HG03064 (cell line): ENCODE results near the gene TMEM53.

Experiments
- ATAC-seq: cut with Tn5 transposase; IDR thresholded peaks from one replicate; pipeline ENCODE4 v1.9.1; 2021; ENCODE audit warnings: low read depth; ENCODE audit not compliant: unreplicated experiment

Gene TMEM53

DNA sequence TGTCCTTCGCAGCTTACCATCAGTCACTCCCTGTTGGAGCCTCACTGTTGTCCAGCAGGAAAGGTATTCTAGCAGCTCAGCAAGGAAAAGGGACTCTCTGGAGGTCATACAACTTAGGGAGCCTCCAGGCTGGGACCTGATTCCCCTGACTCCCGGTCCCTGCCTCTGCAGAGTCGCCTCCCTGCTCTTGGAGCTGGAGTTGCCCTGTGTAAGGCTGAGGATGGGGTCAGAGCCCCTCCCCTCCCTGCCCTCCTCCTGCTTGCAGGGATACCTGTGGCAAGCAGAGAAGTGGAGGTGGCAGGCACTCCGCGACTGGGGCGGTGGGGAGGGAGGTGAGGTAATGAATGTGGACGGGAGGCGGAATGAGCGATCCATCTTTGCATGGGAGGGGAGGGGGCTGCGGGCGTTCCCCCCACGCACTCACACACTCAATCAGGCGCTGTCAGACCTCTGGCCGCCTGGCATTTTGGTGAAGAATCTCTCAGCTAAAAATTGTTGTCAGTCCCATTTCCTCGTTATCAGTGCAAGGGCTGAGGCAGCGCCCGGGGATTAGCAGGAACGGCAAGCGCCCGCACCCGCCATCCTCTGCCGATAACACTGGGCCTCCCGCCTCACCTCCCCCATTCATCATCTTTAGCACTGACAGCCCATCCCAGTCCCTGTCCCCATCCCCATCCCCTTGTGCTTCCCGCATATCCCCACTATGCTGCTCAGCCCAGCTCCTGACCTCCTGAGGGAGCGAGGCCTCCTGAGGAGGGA, 64.3 kb downstream of the TMEM53 start:
- no peak for ATAC-seq

DNA sequence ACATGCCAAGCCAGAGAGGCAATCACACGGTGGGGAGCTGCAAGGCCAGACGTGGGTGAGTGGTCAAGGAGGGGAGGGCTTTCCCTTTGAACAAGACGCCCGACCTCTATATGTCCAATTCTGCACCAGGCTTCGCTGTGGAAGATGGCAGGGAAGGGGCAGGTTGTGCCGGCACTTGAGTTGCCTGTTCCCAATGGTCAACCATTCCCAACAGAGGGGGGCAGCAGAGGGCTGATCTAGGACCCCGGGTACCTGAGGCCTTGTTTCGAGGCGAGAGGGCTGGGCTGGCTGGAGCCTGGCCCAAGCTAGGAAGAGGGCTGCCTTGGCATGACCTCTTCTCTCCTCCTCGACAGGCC, 64.9 kb downstream of the TMEM53 start:
- ATAC-seq: no peak

DNA sequence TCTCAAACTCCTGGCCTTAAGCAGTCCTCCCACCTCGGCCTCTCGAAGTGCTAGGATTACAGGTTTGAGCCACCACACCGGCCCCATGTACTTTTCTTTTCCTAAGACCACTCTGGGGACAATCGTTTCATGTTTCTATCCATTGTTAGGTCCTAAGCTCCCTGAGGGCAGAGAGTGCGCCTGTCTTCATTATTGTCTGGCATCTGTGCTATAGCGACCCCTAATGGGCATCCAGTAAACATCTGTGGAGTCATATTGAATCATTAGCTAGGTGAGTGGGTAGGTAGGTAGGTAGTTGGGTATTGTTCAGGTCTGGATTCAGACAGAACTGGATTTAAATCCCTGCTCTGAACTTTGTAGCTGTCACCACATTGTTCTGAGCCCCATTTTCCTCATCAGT, 66.1 kb downstream of the TMEM53 start:
- no peak for ATAC-seq

DNA sequence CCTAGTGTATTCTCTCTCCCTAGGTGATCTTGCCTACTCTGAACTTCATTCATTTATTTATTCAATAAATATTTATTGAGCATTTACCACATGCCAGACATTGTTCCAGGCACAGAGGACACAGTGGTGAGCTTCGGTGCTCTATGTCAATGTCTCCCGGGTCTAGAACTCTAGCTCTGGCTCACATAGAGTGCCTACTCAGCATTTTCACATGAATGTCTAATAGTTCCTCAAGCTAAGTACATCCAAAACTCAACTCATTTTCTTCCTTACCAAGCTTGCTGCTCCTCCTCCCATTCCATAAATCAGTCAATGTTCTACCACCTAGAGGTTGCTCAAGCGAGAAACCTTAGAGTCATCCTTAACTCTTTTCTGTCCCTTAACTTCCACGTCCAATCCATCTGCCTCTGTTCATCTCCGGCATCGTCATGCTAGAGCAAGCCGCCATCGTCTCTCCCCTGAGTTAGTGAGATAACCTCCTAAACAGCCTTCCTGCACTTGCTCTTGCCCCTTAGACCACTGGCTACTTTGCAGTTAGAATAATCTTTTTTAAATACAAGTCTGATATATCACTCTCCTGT, 67.5 kb downstream of the TMEM53 start:
- ATAC-seq: no peak

DNA sequence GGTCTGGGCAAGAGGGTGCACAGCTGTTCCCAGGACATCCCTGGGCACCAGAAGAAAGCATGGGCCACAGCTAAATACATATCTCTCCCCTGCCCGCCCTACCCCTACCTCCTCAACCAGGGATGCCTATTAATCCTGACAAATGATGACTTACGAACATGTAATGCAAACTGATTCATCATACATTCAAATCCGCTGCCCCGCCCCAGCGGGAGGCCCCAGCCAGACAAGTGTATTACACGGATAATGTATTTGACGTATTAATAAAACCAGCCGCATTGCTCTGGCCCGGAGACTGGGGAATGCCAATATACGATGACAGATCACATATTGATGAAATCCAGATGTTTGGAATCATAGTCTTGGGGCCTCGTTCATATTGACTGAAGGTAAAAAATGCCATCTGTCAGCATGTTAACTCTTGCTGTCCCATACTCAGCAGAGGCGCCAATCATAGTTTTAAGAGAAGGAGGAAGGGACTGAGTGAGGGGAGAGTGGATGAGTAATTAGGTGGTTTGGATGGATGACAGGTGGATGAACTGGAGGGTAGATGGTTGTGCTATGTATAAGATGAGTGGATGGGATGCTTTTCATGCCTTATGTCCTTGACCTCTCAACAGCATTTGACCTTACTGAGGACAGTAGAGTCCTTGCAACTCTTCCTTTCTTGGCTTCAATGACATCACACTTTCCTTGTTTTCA, 68.2 kb downstream of the TMEM53 start:
- no peak for ATAC-seq

DNA sequence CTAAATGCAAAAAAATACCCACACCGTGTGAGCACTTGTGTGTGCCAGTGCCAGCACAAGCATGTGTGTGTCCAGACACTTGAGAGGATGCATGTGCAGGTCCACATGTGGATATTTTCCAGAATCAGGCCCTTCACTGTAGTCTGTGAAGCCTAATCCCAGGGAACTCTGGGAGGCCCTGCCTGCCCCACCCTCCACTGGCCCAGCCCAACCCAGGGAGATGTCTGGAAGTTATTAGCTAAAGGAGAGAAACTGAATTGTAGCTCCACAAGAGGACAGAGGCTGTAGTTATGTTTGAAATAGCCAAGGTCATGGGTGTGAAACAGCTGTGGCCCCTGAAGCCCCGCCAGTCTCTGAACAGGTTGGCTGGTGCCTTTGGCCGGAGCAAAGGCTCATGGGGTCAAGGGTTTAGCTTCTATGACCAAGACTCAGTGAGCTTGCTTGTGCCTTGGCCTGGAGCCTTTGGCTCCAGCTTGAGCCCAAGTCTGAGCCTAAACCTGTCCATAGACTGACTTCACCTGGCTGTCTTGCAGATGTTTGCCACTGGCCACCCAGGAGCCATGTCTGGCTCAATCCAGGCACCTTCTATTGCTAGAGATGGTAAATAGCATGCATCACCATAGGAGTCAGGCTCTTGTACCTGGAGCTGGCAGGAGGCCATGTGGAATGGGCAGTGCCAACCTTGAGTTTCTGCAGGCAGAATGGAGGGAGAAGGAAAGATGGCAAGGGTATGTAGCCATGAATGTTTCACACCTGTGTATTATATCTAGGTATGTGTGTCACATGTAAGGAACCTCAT, 69.9 kb downstream of the TMEM53 start:
- ATAC-seq: no peak

DNA sequence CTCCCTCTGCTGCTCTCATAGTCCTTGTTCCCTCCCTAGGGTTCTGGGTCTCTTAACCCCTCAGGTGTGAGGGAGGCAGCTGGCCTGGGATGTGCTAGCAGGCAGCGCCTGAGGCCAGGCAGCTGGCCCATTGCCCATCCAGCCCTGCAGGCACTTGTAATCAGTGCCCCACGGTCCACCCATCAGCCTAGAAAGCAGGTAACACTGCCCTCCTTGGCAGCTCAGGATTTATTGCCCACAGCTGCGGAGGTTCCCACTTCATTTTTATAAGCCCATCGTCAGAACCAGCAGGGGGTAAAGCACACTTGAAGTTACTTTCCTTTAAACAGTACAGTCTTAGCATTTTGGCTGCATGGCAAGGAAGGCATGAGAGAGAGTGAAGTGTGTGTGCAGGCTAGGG, 70.6 kb downstream of the TMEM53 start:
- no peak for ATAC-seq
